GM21619 (cell line): ENCODE data around the gene SEMA3F.

Source experiments
- ATAC-seq: cut with Tn5 transposase; IDR thresholded peaks from one replicate; pipeline ENCODE4 v1.9.1; 2021; ENCODE audit not compliant: unreplicated experiment

Gene SEMA3F

DNA sequence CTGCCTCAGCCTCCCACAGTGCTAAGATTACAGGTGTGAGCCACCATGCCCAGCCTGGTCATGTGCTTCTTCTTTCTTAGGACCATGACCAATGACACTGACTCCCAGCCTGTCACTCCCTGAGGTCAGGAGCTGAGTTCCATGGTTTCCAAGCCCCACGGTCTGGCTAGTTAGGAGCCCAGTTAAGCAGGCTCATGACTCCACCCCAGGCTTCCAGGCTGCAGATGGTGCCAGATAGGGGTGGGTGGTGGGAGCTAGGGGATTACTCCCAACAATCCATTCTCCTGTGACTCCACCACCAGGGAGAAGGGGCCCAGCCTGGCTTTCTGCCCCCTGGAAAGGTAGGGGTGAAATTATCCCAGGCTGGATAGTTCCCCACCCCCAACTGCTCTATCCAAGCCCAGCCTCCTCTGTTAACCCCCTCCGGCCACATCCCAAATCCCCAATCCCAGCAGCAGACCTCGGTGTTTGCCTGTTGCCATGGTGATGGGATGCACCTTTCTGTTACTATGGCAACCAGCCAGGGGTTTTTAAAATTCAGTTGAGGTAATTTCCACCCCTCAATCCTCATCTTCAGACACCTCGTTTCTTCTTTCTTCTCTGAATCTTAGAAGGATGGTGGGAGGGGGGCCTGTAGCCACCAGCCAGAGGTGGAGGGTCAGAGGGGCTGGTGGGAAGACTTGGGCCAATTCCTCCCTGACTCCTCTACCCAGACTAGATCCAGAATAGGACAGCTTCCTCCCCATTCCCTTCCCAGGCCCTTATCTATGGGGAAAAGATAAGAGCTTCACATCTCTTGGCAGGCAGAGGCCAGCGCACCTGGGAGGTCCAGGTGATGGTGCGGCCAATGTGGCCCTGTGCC, 22.5 kb upstream of the SEMA3F start:
- ATAC-seq, result no peak

DNA sequence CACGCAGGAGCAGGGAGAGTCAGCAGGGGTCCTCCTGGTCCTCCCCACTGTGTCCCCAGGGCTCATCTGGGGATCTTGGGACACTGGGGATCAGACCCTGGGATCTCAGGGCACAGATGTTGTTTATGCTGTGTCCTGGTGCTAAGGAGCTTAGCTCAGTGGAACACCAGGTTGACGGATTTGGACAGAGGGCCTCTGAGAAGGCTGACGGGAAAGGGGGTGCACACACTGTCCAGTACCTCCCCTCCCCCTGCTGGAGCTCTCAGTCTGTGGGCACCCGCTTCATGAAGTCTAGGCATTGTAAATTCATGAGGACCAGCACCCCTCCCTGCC, 21.9 kb upstream of the SEMA3F start:
- ATAC-seq, result no peak

DNA sequence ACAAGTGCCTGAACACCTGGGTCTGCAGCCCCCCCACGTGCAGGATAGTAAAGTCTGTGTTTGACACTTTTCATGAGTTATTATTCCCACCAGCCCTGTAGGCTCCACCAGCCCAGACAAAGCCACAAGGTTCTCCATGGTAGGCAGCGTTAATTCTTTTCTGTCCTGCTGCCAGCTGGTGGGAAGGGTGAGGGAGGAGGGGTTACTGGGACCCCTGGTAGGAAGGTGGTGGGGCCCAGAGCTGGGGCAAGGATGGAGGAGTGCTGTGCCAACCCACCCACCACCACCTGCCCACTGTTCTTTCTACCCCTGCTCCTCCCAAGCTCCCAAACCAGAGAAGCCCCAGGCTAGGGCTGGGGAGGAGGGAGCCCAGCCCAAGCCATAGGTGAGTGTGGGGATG, 20.8 kb upstream of the SEMA3F start:
- no peak for ATAC-seq

DNA sequence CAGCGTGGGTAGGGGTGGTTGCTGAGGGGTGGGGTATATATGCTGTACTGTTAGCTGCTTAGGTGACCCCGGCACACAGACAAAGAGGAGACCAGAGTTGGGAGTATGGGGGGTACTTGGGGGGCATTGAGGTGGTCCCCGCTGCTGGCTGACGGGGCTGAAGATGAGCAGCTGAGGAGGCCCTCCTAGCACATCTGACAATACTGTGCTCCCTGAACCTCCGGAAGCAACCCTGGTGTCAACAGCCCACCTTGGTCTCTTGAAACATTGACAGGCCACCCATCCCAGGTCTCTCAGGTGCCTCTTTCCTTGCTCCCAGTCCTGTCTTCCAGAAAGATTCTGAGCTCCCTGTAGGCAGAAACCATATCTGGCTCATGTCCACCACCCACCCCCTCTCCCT, 19.2 kb upstream of the SEMA3F start:
- no peak for ATAC-seq

DNA sequence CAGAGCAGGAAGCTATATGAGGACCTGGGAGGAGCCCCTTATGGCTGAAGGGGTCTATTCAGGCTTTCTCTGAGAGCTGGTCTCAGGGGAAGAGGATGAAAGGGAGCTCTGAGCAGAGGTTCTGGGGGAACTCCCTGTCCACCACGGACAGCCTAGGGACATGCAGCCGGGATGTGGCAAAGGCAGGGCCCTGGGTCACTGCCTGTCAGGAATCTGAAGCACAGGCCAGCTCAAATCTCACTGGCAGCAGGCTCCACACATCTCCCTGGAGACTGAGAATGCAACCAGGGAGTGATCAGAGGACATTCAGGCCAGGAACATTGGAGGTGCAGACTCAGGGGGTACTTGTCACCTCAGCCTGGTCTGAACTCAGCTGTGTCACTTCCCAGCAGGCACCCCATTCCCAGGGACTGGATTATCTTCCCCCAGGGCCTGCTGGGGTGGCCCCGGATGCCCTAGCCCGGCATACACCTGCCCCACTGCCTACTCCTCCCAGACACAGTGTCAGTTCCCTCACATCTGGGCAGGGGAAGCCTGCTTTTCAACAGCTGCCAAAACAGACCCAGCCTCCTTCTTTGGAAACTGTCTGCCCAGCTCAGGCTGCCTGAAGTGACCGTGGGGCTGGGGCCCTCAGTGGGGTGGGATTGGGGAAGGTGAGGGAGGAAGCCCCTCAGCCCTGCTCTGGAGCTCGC, 18.3 kb upstream of the SEMA3F start:
- ATAC-seq, result no peak

DNA sequence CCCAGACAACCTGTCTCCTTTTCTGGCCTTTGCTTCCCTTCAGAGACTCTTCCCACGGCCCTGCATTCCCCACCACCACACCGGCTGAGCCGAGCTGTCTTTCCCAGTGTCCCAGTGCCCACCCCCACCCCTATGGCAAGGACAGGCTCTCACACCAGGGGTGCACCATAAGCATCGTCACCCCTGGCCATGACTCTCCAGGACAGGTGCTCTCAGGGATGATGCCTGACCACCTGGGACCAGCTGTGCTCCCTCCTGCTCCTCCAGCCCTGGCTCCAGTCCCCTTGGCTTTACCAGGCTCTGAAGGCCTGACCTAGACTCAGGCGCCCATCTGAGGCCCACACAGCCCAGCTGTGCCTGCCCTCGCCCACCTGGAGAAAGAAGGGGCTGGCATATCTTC, 17.6 kb upstream of the SEMA3F start:
- ATAC-seq, result no peak

DNA sequence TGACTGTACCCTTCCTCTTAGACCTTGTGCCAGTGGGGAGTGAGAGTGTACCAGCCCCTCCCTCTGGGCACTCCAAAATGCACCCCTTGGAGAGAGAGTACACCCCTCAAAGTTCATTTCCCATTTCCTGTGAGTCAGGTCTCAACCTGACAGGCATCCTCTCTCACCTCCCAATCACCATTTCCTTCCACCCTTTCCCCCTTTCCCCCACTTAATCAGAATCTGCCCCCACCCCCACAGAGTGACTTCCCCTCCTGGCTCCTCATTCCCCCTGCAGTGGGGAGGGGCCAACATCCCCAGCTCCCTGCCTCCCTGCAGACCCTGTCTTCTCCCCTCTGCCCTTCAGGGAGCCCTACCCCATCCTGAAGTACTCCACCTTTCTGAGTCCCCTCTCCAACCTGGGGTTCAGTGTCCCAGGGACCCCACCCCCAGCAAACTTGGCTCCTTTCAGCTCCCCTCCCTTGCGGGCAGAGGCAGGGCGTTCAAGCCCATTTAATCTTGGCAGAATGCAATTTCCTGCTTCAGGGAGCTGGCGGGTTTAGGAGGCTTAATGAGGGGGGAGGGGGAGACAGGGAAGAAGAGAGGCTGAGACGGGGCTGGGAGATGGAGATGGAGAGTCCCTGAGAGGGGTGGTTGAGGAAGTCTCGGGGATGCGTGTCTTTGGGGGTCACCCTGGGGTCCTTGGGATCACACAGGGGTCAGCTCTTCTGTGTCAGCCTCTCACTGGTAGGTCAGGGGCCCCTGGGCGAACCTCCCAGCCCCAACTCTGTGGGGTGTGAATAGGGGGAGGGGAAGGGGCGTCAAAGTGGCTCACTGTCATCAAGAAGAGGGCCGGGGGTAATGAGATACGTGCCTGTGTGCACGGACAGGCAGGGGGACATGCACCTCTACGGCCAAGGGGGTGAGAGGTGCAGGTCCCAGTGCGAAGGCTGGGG, 16.6 kb upstream of the SEMA3F start:
- ATAC-seq, result no peak

DNA sequence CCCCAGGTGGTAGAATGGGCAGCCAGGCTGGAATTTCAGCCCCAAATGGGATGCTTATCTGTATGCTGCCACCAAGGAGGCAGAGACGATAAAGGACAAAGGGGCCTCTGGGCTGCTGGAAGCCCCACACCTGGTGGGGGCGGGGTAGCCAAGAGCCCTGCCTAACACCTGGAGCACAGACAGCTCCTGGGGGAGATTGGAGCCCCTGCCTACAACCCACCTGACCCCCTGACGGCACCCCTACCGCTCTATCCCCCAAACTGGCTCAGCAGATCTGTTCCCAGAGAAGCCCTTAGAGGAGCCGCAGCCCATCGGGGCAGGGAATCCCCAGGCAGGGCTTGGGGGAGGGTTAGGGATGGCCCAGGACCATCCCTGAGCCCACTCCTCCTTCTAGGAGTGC, 15.8 kb upstream of the SEMA3F start:
- no peak for ATAC-seq

DNA sequence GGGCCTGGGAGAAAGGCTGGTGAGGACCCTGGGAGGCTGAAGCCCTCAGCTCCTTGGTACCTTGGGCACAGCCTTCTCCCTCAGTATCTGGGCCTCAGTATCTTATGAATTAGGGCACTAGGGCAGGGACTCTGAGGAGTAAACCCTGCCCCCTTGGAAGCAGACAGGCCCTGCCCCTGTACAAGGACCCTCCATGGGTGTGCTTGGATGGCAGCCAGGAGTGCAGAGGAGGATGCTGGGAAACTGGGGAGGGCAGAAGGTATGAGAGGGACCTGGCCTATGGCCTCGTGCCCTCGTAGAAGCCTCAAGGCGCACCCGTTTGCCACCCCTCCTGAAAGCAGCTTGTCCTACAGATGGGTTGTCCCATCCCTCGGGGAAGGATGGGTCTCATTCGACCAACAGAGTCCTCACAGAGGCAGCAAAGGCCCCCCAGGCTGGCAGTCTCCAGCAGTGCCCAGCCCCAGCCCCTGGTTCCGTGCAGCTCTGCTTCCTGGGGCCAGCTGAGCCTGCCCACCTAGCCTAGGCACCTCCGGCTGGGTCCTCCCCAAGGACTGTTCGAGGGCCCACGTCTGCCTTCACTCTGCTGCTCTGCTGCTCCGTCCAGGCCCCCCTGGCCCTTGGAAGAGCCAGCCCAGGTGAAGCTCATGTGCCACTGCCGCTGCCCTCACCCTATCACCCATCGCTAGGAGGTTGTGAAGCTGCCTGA, 15.3 kb upstream of the SEMA3F start:
- no peak for ATAC-seq

DNA sequence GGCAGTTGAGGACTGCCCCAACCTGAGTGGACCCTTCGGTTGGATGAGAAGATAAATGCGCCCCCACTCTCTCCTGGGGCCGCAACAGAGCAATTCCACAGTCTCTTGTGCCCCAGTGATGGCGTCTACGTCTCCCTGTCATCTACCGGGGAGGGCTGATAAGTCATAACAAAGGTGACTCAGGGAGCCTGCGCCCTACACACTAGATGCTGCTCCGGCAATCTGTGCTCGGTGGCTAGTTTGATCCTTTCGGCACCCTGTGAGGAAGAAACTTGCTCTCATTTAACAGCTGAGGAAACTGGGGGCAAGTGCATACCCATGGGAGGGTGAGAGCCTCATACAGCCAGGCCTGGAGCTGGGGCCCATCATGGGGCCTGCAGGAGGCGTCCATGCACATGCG, 14.1 kb upstream of the SEMA3F start:
- no peak for ATAC-seq

DNA sequence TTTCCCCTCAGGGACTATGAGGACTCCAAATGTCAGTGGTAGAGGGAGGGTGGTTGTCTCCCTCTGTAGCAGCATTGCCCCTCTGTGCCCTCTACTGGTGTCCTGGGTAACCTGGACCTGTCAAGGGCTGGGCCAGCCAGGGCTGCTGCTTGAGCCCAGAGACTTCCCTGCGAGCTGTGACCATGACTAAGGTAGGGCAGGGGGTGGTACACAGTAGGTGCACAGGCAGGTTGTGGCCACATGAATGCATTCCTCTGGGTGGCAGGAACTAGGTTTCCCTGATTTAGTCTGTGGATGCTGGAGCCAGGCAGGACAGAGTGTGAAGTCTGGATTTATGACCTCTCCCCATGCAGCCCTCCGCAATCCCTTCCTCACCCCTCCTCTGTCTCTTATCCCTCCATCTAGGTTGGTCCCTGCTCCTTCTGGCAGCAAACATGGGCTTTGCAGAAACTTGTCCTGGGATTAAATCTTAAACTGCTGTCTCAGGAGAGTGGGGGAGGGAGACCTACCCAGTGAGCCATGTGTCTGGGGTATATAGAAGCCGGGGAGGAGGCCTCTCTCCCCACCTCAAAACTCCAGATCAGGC, 8.7 kb upstream of the SEMA3F start:
- no peak for ATAC-seq

DNA sequence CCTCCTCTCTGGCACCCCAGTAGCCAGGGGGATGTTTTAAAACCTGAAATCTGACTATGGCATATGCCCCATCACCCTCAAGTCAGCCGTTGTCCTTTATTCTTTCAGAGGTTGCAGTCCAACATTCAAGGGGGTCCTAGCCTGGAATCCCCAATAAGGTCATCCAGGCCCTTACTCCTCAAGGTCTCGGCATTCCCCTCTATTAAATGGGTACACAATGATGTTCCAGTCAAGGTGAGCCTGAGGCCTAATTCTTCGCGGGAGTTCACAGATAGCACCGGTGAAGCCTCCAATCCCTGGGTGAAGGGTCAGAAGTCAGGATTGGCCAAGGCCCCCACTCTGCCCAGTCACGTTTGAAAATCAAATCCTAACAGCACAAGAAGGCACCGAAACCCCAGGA, 8.1 kb upstream of the SEMA3F start:
- ATAC-seq, result no peak

DNA sequence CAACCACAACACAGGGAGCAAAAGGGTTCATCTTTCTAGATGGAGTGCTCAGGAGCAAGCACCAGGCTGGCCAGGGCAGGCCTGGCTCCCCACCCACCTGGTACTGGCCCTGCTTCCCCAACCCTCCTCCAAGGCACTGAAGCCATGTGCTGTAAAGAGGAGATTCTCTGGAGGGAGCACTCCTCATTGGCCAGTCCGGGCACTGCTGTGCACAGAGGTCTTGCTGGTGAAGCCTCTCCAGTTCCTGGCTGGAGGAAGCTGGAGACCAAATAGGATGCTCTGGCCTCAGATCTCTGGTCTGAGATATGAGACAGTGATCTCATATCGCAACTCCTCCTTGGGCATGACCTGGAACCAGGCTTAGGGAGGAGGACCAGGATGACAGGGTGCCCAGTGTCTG, 7.7 kb upstream of the SEMA3F start:
- no peak for ATAC-seq

DNA sequence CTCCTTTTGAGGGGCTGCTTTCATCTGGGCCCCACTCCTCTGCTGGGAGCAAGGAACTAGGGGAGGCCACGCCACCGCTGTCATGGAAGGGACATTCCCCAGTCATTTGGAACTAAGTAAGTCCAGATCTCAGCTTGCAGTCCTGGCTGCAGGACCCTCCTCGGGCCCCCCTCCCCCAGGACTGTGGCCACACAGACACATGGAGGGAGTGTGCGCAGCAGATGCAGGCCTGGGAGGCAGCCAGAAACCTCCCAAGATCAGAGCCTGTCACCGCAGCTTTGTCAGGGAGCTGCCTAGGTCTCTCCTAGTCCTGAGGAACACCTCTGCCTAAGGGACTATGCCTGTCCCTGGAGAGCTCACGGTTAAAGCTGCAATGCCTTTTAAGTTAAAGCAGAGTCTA, 7.3 kb upstream of the SEMA3F start:
- ATAC-seq, result no peak

DNA sequence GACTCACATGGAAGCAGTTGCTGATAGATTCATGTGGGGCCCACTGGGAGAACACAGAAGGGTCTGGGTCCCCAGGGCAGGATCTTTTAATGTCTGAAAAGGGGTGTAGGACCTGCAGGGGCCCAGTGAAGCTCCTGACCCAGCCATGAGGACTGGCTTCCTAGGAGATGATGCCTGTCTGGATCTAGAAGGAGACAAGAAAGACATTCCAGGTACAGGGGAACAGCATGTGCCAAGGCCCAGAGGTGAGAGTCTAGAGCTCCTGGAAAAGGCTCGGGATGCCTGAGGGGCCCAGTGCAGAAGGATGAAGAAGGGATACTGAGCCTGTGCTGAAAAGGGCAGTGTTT, 4.7 kb upstream of the SEMA3F start:
- no peak for ATAC-seq

DNA sequence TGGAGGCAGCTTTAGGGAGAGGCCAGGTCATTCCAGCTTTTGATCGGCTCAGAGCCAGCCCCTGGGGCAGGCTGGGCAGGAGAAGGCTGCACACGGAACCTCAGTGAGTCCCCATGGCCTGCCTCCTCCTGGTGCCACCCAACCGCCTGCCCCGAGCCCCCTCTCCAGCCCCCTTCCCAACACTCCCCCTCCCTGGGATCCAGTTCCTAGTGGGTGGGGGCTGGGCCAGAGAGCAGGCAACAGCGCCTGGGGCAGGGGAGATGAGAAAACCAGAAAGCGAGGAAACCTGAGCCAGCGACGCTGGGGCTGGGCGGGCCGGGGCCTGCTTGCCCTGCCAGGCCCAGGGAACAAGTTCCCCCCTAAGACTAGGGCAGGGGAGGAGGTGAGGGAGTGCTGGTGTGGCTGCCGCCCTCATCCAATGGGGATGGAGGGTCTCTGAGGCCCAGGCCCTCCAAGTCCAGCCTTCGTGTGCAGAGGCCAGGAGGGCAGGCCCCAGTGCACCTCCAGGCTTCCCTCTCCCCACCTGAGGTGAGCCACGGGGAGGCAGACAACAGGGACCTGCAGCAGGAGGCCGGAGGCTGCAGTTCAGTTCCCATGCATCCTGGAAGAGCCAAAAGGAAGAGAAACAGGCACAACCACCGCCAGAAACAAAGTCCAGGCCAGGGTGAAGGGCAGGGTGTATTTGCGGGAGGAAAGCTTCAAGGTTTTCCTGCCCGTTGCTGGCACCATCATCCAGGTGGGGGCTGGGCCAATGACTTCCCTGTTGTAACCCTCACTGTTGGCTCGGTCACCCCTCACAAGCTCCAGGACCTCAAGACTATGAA, 4.0 kb upstream of the SEMA3F start:
- ATAC-seq, result no peak

DNA sequence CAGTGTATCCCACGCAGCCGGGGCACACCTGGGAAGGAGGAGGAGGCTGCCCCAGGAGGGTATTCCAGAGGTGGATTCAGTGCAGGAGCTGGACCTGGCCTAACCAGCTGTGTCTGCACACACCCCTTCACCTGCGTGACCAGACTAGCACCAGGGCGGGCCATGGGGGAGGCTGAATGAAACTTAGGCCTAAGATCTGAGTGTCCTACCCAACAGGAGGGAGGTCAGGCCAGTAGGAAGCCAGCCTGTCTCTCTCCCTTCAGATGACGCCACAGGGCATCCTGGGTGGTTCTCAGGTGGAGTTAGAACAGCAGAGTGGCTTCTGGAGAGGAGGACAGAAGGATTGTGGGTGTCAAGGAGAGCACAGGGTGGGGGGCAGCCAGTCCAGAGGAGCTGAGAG, 3.4 kb upstream of the SEMA3F start:
- no peak for ATAC-seq

DNA sequence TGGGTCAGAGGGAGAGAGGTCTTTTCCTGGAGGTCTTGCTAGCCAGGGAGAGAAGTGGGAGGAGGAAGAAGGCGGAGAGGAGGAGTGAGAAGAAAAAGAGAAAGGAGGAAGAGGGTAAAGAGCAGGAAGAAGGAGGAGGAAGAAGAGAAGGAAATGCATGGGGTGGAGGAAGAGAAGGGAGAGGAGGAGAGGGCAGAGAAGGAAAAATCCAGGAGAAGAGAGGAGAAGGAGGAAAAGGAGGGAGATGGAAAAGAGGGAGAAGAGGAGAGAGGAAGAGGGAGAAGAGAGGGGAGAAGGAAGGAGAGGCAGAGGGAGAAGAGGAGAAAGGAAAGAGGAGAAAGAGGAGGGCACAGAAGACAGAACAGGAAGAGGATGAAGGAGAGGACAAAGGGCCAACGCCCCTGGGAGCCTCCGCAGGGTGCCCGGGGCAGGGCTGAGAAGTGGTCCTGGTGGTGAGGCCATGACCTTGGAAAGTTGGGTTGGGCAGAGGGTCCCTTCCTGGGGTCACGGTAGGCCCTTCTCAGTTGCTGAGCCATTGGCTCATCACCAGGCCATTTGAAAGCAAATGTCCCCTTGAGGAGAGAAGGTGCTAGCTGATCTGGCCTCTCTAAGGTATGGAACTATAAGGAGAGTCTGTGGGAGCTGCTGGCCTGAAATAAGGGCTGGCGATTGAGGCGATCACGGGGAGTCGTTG, 1.2 kb upstream of the SEMA3F start:
- ATAC-seq, result no peak

DNA sequence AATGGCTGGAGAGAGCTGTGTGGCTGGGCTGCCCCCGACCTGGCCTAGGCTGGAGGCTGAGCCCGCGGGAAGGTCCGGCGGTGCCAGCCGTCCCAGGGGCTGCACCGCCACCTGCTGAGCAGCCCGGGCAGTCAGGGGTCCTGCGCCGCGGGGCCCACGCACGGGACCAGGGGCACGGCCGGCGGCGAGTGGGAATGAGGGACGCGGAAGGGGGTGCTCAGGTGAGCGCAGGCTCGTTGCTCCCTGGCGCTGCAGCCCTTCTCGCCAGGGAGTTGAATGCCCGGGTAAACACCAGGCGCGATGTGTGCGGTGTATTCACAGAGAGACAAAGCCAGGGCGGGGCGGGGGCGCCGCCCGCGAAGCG, 666 bp upstream of the SEMA3F start:
- peak; percentile 31 for ATAC-seq
